Measurements from ENCODE around the gene DENND1C. TPM values are rescaled to one million over a fixed set of nuclear protein-coding genes. Genes with fewer than 3 reads are reported as not detected.

Gene DENND1C
- total RNA-seq, 1 donor from 2014 or later, result not detected

- DNase-seq (ENCODE audit: low spot score), result no peak
- Histone ChIP-seq H3K4me1 (peaks cover 13% of the 10 kb centered on the region), H3K9ac (no peak overlapping the region), H3K79me2 (ENCODE audit: low read depth) (peaks cover 21% of the 10 kb centered on the region), H3K4me3 (no peak overlapping the region), H2AFZ (replicated peaks) (no peak overlapping the region), H3K27me3 (peaks cover 13% of the 10 kb centered on the region), H4K20me1 (ENCODE audit: low read depth) (peaks cover 21% of the 10 kb centered on the region), H3F3A (ENCODE audit: low read depth) (peaks cover 8% of the 10 kb centered on the region), H3K4me2 (no peak overlapping the region), H3K27ac (no peak overlapping the region), H3K9me3 (ENCODE audit: low read depth) (no peaks in the 10 kb centered on the region), H3K36me3 (no peaks in the 10 kb centered on the region)
- H3K27ac Mint-ChIP-seq, result no peak overlapping the region
- peaks cover 12% of the 10 kb centered on the region for H3K27me3 Mint-ChIP-seq (ENCODE audit: insufficient read depth, low read depth)
- H3K36me3 Mint-ChIP-seq, result peaks cover 2% of the 10 kb centered on the region
- H3K4me3 Mint-ChIP-seq, result no peak overlapping the region
- TF ChIP-seq EZH2phosphoT487 (IDR thresholded peaks at IDR 0.05) (no peak), EZH2 (IDR thresholded peaks at IDR 0.05) (no peak)
- TF ChIP-seq, protein P1, sequence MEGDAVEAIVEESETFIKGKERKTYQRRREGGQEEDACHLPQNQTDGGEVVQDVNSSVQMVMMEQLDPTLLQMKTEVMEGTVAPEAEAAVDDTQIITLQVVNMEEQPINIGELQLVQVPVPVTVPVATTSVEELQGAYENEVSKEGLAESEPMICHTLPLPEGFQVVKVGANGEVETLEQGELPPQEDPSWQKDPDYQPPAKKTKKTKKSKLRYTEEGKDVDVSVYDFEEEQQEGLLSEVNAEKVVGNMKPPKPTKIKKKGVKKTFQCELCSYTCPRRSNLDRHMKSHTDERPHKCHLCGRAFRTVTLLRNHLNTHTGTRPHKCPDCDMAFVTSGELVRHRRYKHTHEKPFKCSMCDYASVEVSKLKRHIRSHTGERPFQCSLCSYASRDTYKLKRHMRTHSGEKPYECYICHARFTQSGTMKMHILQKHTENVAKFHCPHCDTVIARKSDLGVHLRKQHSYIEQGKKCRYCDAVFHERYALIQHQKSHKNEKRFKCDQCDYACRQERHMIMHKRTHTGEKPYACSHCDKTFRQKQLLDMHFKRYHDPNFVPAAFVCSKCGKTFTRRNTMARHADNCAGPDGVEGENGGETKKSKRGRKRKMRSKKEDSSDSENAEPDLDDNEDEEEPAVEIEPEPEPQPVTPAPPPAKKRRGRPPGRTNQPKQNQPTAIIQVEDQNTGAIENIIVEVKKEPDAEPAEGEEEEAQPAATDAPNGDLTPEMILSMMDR (IDR thresholded peaks at IDR 0.05), result no peak
- H3K4me1 Mint-ChIP-seq, result peaks cover 22% of the 10 kb centered on the region
- H3K9me3 Mint-ChIP-seq, result no peaks in the 10 kb centered on the region
Measured at GRCh38 chr19:6427131-6427530, 54.5 kb downstream of the DENND1C start.

- peak overlapping the region; percentile 17 for H3K27ac Mint-ChIP-seq
- H3K27ac ChIP-seq, result no peak overlapping the region
- H3K36me3 Mint-ChIP-seq, result peaks cover 4% of the 10 kb centered on the region
- H3K4me3 Mint-ChIP-seq, result peak overlapping the region; percentile 73
- H3F3A ChIP-seq (ENCODE audit: low read depth), result peaks cover 8% of the 10 kb centered on the region
- H3K4me1 Mint-ChIP-seq, result peaks cover 25% of the 10 kb centered on the region
- H3K27me3 Mint-ChIP-seq (ENCODE audit: insufficient read depth, low read depth), result peaks cover 11% of the 10 kb centered on the region
- TF ChIP-seq, protein P1 (IDR thresholded peaks at IDR 0.05), result peak; percentile 14
- TF ChIP-seq EZH2phosphoT487 (IDR thresholded peaks at IDR 0.05), result no peak
- no peak for TF ChIP-seq EZH2 (IDR thresholded peaks at IDR 0.05)
- DNase-seq (ENCODE audit: low spot score), result no peak
- H4K20me1 ChIP-seq (ENCODE audit: low read depth), result peaks cover 32% of the 10 kb centered on the region
- peaks cover 32% of the 10 kb centered on the region for H3K79me2 ChIP-seq (ENCODE audit: low read depth)
- H3K36me3 ChIP-seq, result no peaks in the 10 kb centered on the region
- H3K9me3 ChIP-seq (ENCODE audit: low read depth), result no peaks in the 10 kb centered on the region
- H3K9me3 Mint-ChIP-seq, result no peaks in the 10 kb centered on the region
- no peak overlapping the region for H3K4me2 ChIP-seq
- H3K4me3 ChIP-seq, result no peak overlapping the region
- no peak overlapping the region for H2AFZ ChIP-seq (replicated peaks)
- H3K9ac ChIP-seq, result no peak overlapping the region
- H3K27me3 ChIP-seq, result peaks cover 13% of the 10 kb centered on the region
- H3K4me1 ChIP-seq, result peaks cover 13% of the 10 kb centered on the region
Measured at GRCh38 chr19:6425732-6426620, 55.6 kb downstream of the DENND1C start.

DNA sequence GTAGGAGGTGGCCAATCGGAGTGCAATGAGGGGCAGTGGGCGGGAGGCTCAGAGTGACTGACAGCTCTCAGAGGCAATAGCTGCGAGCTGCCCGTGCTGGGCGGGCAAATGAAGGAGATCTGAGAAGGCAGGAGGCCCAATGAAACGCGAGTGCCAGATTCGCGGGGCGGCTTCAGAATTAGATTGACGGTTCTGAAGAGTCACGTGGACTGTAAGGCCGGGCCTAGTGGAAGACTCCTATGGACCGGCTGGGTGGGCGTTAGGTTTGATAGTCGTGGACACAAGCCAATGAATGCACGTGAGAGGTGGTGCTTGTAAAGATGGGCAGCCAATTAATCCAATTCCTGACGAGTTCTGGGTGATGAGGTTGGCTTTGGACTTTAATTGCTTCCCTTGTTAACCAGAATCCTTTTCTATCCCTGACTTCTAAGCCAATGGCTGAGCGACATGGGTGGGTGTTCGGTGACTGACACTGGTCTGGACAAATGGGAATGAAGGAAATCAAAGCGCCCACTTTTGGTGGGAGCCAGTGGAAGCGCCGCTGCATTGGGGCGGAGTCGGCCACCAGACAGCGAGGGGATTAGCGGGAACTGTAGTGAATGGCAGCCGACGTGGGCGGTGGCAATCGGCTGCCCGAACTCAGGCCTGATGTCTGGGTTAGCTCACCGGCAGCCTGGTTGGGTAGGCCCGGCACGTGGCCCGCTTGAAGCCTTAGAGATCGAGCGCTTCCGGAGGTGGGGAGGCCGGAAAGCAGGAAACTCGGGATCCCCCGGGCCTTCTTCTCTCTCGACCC lies 56.5 kb downstream of the DENND1C start:
- no peak overlapping the region for H3K27ac ChIP-seq
- H2AFZ ChIP-seq (replicated peaks), result no peak overlapping the region

More for the DNA sequence above, 56.5 kb downstream of the DENND1C start:
- peaks cover 9% of the 10 kb centered on the region for H3K36me3 Mint-ChIP-seq
- DNase-seq (ENCODE audit: low spot score), result peak; percentile 100
- H3K4me1 ChIP-seq, result peaks cover 13% of the 10 kb centered on the region
- no peaks in the 10 kb centered on the region for H3K9me3 ChIP-seq (ENCODE audit: low read depth)
- H3K79me2 ChIP-seq (ENCODE audit: low read depth), result peaks cover 41% of the 10 kb centered on the region
- no peak for TF ChIP-seq EZH2 (IDR thresholded peaks at IDR 0.05)
- TF ChIP-seq, protein P1 (IDR thresholded peaks at IDR 0.05), result no peak
- no peak for TF ChIP-seq EZH2phosphoT487 (IDR thresholded peaks at IDR 0.05)
- H3K36me3 ChIP-seq, result no peaks in the 10 kb centered on the region
- H3K4me1 Mint-ChIP-seq, result peaks cover 28% of the 10 kb centered on the region
- H3K27ac Mint-ChIP-seq, result peak overlapping the region; percentile 65
- H4K20me1 ChIP-seq (ENCODE audit: low read depth), result peaks cover 40% of the 10 kb centered on the region
- H3K27me3 ChIP-seq, result peaks cover 10% of the 10 kb centered on the region
- peak overlapping the region; percentile 86 for H3K4me3 Mint-ChIP-seq
- H3K4me2 ChIP-seq, result no peak overlapping the region
- H3K9me3 Mint-ChIP-seq, result no peaks in the 10 kb centered on the region
- H3K27me3 Mint-ChIP-seq (ENCODE audit: insufficient read depth, low read depth), result peaks cover 11% of the 10 kb centered on the region
- no peak overlapping the region for H3K4me3 ChIP-seq
- H3F3A ChIP-seq (ENCODE audit: low read depth), result peaks cover 8% of the 10 kb centered on the region
- no peak overlapping the region for H3K9ac ChIP-seq

Data from neural progenitor cell (in vitro differentiated cells).